K562 treated with DMSO at 1 percent for 4 hours (cell line): ENCODE data around the gene BTNL2. TPM values are rescaled to one million over a fixed set of nuclear protein-coding genes. Genes with fewer than 3 reads are reported as not detected.

ENCODE experiments used
- total RNA-seq: library from RNA; unstranded; fragments of 300-600 nt; gene quantifications from 2 replicates; pipeline ENCODE4 v1.2.3, GENCODE V29; 2022; ENCODE audit not compliant: insufficient read depth

Gene BTNL2, protein sequence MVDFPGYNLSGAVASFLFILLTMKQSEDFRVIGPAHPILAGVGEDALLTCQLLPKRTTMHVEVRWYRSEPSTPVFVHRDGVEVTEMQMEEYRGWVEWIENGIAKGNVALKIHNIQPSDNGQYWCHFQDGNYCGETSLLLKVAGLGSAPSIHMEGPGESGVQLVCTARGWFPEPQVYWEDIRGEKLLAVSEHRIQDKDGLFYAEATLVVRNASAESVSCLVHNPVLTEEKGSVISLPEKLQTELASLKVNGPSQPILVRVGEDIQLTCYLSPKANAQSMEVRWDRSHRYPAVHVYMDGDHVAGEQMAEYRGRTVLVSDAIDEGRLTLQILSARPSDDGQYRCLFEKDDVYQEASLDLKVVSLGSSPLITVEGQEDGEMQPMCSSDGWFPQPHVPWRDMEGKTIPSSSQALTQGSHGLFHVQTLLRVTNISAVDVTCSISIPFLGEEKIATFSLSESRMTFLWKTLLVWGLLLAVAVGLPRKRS
- not detected in 2 replicates for total RNA-seq

GRCh38 chr6:32406857-32407256 is at the start of gene BTNL2:
Gene BTNL2 (minus strand): TSS chr6:32407181. CDS start chr6:32407123, 58 bp downstream.

DNA sequence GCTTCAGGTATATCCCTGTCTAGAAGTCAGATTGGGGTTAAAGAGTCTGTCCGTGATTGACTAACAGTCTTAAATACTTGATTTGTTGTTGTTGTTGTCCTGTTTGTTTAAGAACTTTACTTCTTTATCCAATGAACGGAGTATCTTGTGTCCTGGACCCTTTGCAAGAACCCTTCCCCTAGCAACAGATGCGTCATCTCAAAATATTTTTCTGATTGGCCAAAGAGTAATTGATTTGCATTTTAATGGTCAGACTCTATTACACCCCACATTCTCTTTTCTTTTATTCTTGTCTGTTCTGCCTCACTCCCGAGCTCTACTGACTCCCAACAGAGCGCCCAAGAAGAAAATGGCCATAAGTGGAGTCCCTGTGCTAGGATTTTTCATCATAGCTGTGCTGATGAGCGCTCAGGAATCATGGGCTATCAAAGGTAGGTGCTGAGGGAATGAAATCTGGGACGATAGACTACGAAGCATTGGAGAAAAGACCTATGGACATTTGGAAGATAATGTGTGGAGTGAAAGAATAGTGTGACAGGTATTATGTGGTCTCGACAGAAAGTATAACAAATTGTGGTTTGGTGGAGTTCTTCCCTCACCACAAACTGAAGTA is 32.7 kb upstream of the BTNL2 start, which contains the start of gene HLA-DRA:
HLA-DRA (plus strand) TSS at position 286 of the 613 bp plus-strand sequence; CDS start at position 350, 64 bp downstream.

DNA sequence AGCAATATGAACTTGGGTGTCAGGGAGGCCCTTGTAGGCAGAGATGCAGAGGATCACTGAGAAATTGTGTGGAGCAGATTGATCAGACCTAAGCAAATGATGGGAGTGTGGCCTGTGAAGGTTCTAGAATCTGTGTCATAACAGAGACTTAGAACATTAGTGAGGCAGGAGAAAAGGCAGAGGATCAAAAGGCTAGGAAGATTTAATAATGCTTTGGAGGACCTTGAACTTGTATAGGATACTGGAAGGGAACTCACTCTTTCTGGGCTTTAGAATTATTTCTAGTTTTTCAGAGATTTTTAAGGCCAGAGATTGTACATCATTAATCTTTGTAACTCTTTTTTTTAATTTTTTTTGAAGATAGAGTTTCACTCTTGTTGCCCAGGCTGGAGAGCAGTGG is 35.2 kb downstream of the BTNL2 start, which contains the start of gene TSBP1:
TSBP1 (minus strand) TSS at position 101 of the 400 bp plus-strand sequence. CDS start 197 bp downstream, outside the sequence.

Other genes with a start within 250 kb of the BTNL2 start
- gene EGFL8, start 242.6 kb downstream of the BTNL2 start, total RNA-seq = 8.0 and 27.8 TPM in 2 replicates
- gene AGPAT1, start 231.1 kb downstream of the BTNL2 start, total RNA-seq = 119 and 131 TPM in 2 replicates
- gene RNF5, start 228.8 kb downstream of the BTNL2 start, total RNA-seq = 263 and 269 TPM in 2 replicates
- gene AGER, start 222.9 kb downstream of the BTNL2 start, total RNA-seq = 7.3 and 8.0 TPM in 2 replicates
- gene PBX2, start 217.0 kb downstream of the BTNL2 start, total RNA-seq = 58.1 and 74.9 TPM in 2 replicates
- gene GPSM3, start 214.5 kb downstream of the BTNL2 start, total RNA-seq = 67.6 and 81.7 TPM in 2 replicates
- 2.3 TPM in 2 replicates for gene NOTCH4, start 183.1 kb downstream of the BTNL2 start, total RNA-seq
- gene TSBP1, start 35.3 kb downstream of the BTNL2 start, total RNA-seq = not detected in 2 replicates
- not detected in 2 replicates for gene HLA-DRA, start 32.7 kb upstream of the BTNL2 start, total RNA-seq
- not detected in 2 replicates for gene HLA-DRB5, start 123.1 kb upstream of the BTNL2 start, total RNA-seq
- not detected in 2 replicates for gene HLA-DRB1, start 182.7 kb upstream of the BTNL2 start, total RNA-seq
- not detected in 2 replicates for gene HLA-DQA1, start 230.2 kb upstream of the BTNL2 start, total RNA-seq